Measurements from ENCODE around the gene ALK.

DNA sequence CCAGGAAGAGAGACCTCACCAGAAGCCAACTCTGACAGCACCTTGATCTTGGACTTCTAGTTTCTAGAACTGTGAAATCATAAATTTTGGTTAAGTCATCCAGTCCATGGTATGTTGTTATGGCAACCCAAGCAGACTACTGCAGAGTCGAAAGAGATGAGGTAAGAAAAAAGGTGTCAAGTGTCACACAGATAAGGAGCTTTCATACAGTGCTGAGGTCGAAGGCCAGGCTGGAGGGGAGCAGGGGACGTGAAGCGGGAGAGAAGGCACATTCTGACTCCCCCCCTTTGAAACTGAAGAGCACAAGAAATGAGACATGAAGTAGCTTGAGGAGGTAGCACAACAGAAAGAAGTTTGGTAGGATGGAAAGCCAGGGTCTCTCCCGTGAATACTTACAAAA is 110.4 kb downstream of the ALK start:
- no peak for TF ChIP-seq IKZF1 (conservative IDR thresholded peaks at IDR 0.05)
- TF ChIP-seq SP1 (IDR thresholded peaks at IDR 0.05; ENCODE audit: low read depth, low read length), result no peak
- TF ChIP-seq, protein P1, sequence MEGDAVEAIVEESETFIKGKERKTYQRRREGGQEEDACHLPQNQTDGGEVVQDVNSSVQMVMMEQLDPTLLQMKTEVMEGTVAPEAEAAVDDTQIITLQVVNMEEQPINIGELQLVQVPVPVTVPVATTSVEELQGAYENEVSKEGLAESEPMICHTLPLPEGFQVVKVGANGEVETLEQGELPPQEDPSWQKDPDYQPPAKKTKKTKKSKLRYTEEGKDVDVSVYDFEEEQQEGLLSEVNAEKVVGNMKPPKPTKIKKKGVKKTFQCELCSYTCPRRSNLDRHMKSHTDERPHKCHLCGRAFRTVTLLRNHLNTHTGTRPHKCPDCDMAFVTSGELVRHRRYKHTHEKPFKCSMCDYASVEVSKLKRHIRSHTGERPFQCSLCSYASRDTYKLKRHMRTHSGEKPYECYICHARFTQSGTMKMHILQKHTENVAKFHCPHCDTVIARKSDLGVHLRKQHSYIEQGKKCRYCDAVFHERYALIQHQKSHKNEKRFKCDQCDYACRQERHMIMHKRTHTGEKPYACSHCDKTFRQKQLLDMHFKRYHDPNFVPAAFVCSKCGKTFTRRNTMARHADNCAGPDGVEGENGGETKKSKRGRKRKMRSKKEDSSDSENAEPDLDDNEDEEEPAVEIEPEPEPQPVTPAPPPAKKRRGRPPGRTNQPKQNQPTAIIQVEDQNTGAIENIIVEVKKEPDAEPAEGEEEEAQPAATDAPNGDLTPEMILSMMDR (IDR thresholded peaks at IDR 0.05 in 2 of 3, conservative IDR thresholded peaks at IDR 0.05 in 1 of 3; ENCODE audit: control insufficient read depth in 2 of 3, extremely low read depth in 1 of 3, insufficient read depth in 1 of 3, low read depth in 3 of 3, low read length in 3 of 3), result no peak
- no peak for TF ChIP-seq POLR2A (IDR thresholded peaks at IDR 0.05; ENCODE audit: low read depth, low read length)
- no peak for TF ChIP-seq RELA (IDR thresholded peaks at IDR 0.05; ENCODE audit: borderline replicate concordance, partially characterized antibody)
- TF ChIP-seq FOXK2 (IDR thresholded peaks at IDR 0.05), result no peak
- no peak for TF ChIP-seq CBX3 (IDR thresholded peaks at IDR 0.05; ENCODE audit: borderline replicate concordance, low read depth)
- TF ChIP-seq, protein P2, sequence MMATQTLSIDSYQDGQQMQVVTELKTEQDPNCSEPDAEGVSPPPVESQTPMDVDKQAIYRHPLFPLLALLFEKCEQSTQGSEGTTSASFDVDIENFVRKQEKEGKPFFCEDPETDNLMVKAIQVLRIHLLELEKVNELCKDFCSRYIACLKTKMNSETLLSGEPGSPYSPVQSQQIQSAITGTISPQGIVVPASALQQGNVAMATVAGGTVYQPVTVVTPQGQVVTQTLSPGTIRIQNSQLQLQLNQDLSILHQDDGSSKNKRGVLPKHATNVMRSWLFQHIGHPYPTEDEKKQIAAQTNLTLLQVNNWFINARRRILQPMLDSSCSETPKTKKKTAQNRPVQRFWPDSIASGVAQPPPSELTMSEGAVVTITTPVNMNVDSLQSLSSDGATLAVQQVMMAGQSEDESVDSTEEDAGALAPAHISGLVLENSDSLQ (IDR thresholded peaks at IDR 0.05), result no peak

Data from GM12878 (cell line).